IMR-90 (cell line): ENCODE measurements around the gene ASPN. TPM values are rescaled to one million over a fixed set of nuclear protein-coding genes. Genes with fewer than 3 reads are reported as not detected.

Experiments
- ATAC-seq: fragments of 200-7000 bp; cut with Tn5 transposase; 2 replicates; pipeline ENCODE4 v1.9.1; 2020; ENCODE audit warnings: low read depth, mild to moderate bottlenecking, moderate library complexity
- BruUV-seq: library from RNA; stranded (reverse); fragments of 400-500 nt; replicated peaks from 2 replicates; lab custom pipeline; 2021; lab: Mats Ljungman, UMichigan
- CTCF ChIA-PET: fragments of 300-600 bp; formaldehyde crosslinking; extraction: SDS; loops from one replicate; lab custom pipeline; 2021; ENCODE audit warnings: antibody characterized with exemption; lab: Yijun Ruan, JAX
- POLR2A ChIA-PET: fragments of 300-600 bp; sonication (Branson Sonifier 250); formaldehyde crosslinking; loops from one replicate; lab custom pipeline; 2022; ENCODE audit warnings: antibody characterized with exemption; ENCODE audit not compliant: unreplicated experiment; lab: Charles Lee
- DNase-seq: peaks from one replicate; pipeline ENCODE4 v3.0.0; 2013
- H2AFZ ChIP-seq: replicated peaks from 2 replicates; pipeline ENCODE3; 2013; ENCODE audit warnings: low read length, mild to moderate bottlenecking; ENCODE audit not compliant: poor library complexity
- H2AK5ac ChIP-seq: 2 replicates; pipeline ENCODE4 v1.6.1; 2013; ENCODE audit warnings: low read depth, low read length, inconsistent platforms
- H2AK9ac ChIP-seq: replicated peaks from 2 replicates; pipeline ENCODE3; 2013; ENCODE audit warnings: mild to moderate bottlenecking, low read depth, low read length, moderate library complexity; ENCODE audit not compliant: poor library complexity
- H2BK120ac ChIP-seq: 2 replicates; pipeline ENCODE4 v1.6.1; 2013; ENCODE audit warnings: low read depth, low read length, inconsistent platforms
- H2BK15ac ChIP-seq: 3 replicates; pipeline ENCODE4 v1.6.1; 2013; ENCODE audit warnings: low read depth, low read length, inconsistent platforms
- H2BK20ac ChIP-seq: 2 replicates; pipeline ENCODE4 v1.6.1; 2013; ENCODE audit warnings: low read depth, mild to moderate bottlenecking, inconsistent platforms, low read length, moderate library complexity
- H2BK5ac ChIP-seq: 2 replicates; pipeline ENCODE4 v1.6.1; 2013; ENCODE audit warnings: mild to moderate bottlenecking, low read depth, low read length, inconsistent platforms; ENCODE audit not compliant: poor library complexity, severe bottlenecking
- H3K14ac ChIP-seq: replicated peaks from 2 replicates; pipeline ENCODE4 v1.6.1; 2013; ENCODE audit warnings: low read depth, low read length, inconsistent platforms
- H3K18ac ChIP-seq: 2 replicates; pipeline ENCODE4 v1.6.1; 2013; ENCODE audit warnings: low read depth, low read length, control low read depth
- H3K23ac ChIP-seq: 2 replicates; pipeline ENCODE4 v1.6.1; 2013; ENCODE audit warnings: low read depth, low read length, inconsistent platforms
- H3K27ac ChIP-seq: 2 replicates; pipeline ENCODE4 v1.5.1; 2013; ENCODE audit warnings: mild to moderate bottlenecking, control low read depth, low read length; ENCODE audit not compliant: insufficient read depth
- H3K27me3 ChIP-seq: 2 replicates; pipeline ENCODE4 v1.6.1; 2013; ENCODE audit warnings: low read length; ENCODE audit not compliant: control insufficient read depth, insufficient read depth
- H3K36me3 ChIP-seq: 2 replicates; pipeline ENCODE4 v1.6.1; 2013; ENCODE audit warnings: low read length, mixed read lengths; ENCODE audit not compliant: control insufficient read depth, insufficient read depth
- H3K4ac ChIP-seq: 2 replicates; pipeline ENCODE4 v1.6.1; 2013; ENCODE audit warnings: low read depth, low read length, inconsistent platforms
- H3K4me1 ChIP-seq: 2 replicates; pipeline ENCODE4 v1.6.1; 2013; ENCODE audit warnings: low read length, mixed read lengths; ENCODE audit not compliant: control insufficient read depth, insufficient read depth
- H3K4me2 ChIP-seq: 2 replicates; pipeline ENCODE4 v1.6.1; 2013; ENCODE audit warnings: low read depth, mild to moderate bottlenecking, control low read depth, low read length, moderate library complexity
- H3K4me3 ChIP-seq: 2 replicates; pipeline ENCODE4 v1.5.1; 2013; ENCODE audit warnings: low read depth, mild to moderate bottlenecking, control low read depth, low read length, moderate library complexity; ENCODE audit not compliant: insufficient read depth
- H3K56ac ChIP-seq: 2 replicates; pipeline ENCODE4 v1.6.1; 2013; ENCODE audit warnings: low read length, inconsistent platforms; ENCODE audit not compliant: insufficient read depth; ENCODE audit errors: extremely low read depth
- H3K79me1 ChIP-seq, 2 experiments: 2 replicates each; pipeline ENCODE4 v1.6.1; 2013; ENCODE audit warnings: low read length in 2 of 2, inconsistent platforms in 1 of 2, low read depth in 1 of 2
- H3K9ac ChIP-seq: 2 replicates; pipeline ENCODE4 v1.6.1; 2013; ENCODE audit warnings: low read depth, low read length, control low read depth
- H3K9me1 ChIP-seq: 2 replicates; pipeline ENCODE4 v1.6.1; 2013; ENCODE audit warnings: low read length, inconsistent platforms; ENCODE audit not compliant: insufficient read depth
- H3K9me3 ChIP-seq: 2 replicates; pipeline ENCODE4 v1.6.1; 2013; ENCODE audit warnings: low read length; ENCODE audit not compliant: control insufficient read depth, insufficient read depth
- H4K20me1 ChIP-seq: 2 replicates; pipeline ENCODE4 v1.6.1; 2013; ENCODE audit warnings: low read length, inconsistent platforms; ENCODE audit not compliant: insufficient read depth
- H4K5ac ChIP-seq: 2 replicates; pipeline ENCODE4 v1.6.1; 2013; ENCODE audit warnings: mild to moderate bottlenecking, low read depth, low read length, control low read depth
- H4K8ac ChIP-seq, 2 experiments: 2 replicates each; pipeline ENCODE4 v1.6.1; 2013; ENCODE audit warnings: low read depth in 2 of 2, low read length in 2 of 2, control low read depth in 1 of 2, inconsistent platforms in 1 of 2
- H4K91ac ChIP-seq: 2 replicates; pipeline ENCODE4 v1.6.1; 2013; ENCODE audit warnings: low read depth, low read length, inconsistent platforms; ENCODE audit not compliant: insufficient read depth
- BHLHE40 ChIP-seq: fragments of 150-350 bp; IDR thresholded peaks from 2 replicates; pipeline ENCODE4 v1.6.1; 2016; ENCODE audit warnings: mild to moderate bottlenecking, low read depth, low read length
- CEBPB ChIP-seq: IDR thresholded peaks from 2 replicates; pipeline ENCODE4 v1.6.1; 2012; ENCODE audit warnings: low read depth, low read length, improper control_type of control experiment
- CHD1 ChIP-seq: IDR thresholded peaks from 2 replicates; pipeline ENCODE4 v1.6.1; 2012; ENCODE audit warnings: low read depth, low read length, improper control_type of control experiment
- FOS ChIP-seq: fragments of 150-350 bp; IDR thresholded peaks from 2 replicates; pipeline ENCODE4 v1.6.1; 2016; ENCODE audit warnings: low read depth, low read length
- MAFK ChIP-seq: IDR thresholded peaks from 2 replicates; pipeline ENCODE4 v1.6.1; 2012; ENCODE audit warnings: low read depth, low read length, improper control_type of control experiment
- MAZ ChIP-seq: IDR thresholded peaks from 2 replicates; pipeline ENCODE4 v1.6.1; 2012; ENCODE audit warnings: low read depth, mild to moderate bottlenecking, low read length, improper control_type of control experiment, moderate library complexity, borderline replicate concordance
- MXI1 ChIP-seq: IDR thresholded peaks from 2 replicates; pipeline ENCODE4 v1.6.1; 2012; ENCODE audit warnings: low read depth, mild to moderate bottlenecking, low read length, moderate library complexity, borderline replicate concordance
- NFE2L2 ChIP-seq: fragments of 150-350 bp; IDR thresholded peaks from 2 replicates; pipeline ENCODE4 v1.6.1; 2016; ENCODE audit warnings: low read depth, mild to moderate bottlenecking, low read length
- POLR2A ChIP-seq: IDR thresholded peaks from 2 replicates; pipeline ENCODE4 v1.6.1; 2012; ENCODE audit warnings: mild to moderate bottlenecking, low read depth, low read length
- RAD21 ChIP-seq: IDR thresholded peaks from 2 replicates; pipeline ENCODE4 v1.6.1; 2012; ENCODE audit warnings: low read length, improper control_type of control experiment
- RCOR1 ChIP-seq: IDR thresholded peaks from 2 replicates; pipeline ENCODE4 v1.6.1; 2012; ENCODE audit warnings: mild to moderate bottlenecking, low read length, improper control_type of control experiment; ENCODE audit not compliant: insufficient replicate concordance
- RFX5 ChIP-seq: IDR thresholded peaks from 2 replicates; pipeline ENCODE4 v1.8.0; 2012; ENCODE audit warnings: low read depth, mild to moderate bottlenecking, low read length, moderate library complexity
- SMC3 ChIP-seq: fragments of 150-350 bp; IDR thresholded peaks from 2 replicates; pipeline ENCODE4 v1.6.1; 2016; ENCODE audit warnings: low read depth, mild to moderate bottlenecking, antibody characterized with exemption, low read length, moderate library complexity
- WGBS, 2 experiments: methylation state at CpG; one replicate each; pipeline versions ENCODE4 v1.1.5 to v1.1.7; 2013; ENCODE audit warnings: missing lambda C conversion rate in 2 of 2; ENCODE audit not compliant: insufficient read length in 1 of 2; ENCODE audit errors: extremely low coverage in 2 of 2; 5-methylcytosine and 5-hydroxymethylcytosine counted together
- dilution Hi-C: fragments of 300-500 bp; cut with HindIII; formaldehyde crosslinking; loops from one replicate; pipeline ENCODE4 v1.14.3; 2018; ENCODE audit warnings: low sequenced_read_pairs; ENCODE audit not compliant: unreplicated experiment
- in situ Hi-C: fragments of 300-500 bp; cut with MboI; formaldehyde crosslinking; loops from 3 replicates; pipeline ENCODE4 v1.14.3; 2019; ENCODE audit warnings: low sequenced_read_pairs, inconsistent platforms, mixed read lengths
- intact Hi-C: fragments of 100-400 bp; cut with micrococcal nuclease; formaldehyde crosslinking; loops from 2 replicates; pipeline ENCODE4 v1.10.0; 2022
- polyA plus RNA-seq, 3 experiments: library from polyadenylated mRNA; depleted of rRNA; stranded (reverse); fragments of >200 nt; gene quantifications; 2 replicates each; pipeline ENCODE4 v1.2.3, GENCODE V29; 2012; ENCODE audit warnings: low replicate concordance in 1 of 3
- total RNA-seq: library from RNA; depleted of rRNA; stranded (reverse); fragments of >200 nt; gene quantifications from 2 replicates; pipeline ENCODE4 v1.2.3, GENCODE V29; 2012
- TF ChIP-seq, protein P1 (sequence below): conservative IDR thresholded peaks from 2 replicates; pipeline ENCODE4 v1.5.1; 2012; ENCODE audit warnings: mild to moderate bottlenecking, low read depth, low read length, improper control_type of control experiment
- TF ChIP-seq, protein P2 (sequence below): fragments of 150-350 bp; IDR thresholded peaks from 2 replicates; pipeline ENCODE4 v1.6.1; 2017; ENCODE audit warnings: mild to moderate bottlenecking, antibody characterized with exemption, low read length, low read depth

ASPN gene
- total and polyA plus RNA-seq, 2 of the 4 experiments (the other 2 are of a cell fraction), result under 0.01 to 0.09 TPM

DNA sequence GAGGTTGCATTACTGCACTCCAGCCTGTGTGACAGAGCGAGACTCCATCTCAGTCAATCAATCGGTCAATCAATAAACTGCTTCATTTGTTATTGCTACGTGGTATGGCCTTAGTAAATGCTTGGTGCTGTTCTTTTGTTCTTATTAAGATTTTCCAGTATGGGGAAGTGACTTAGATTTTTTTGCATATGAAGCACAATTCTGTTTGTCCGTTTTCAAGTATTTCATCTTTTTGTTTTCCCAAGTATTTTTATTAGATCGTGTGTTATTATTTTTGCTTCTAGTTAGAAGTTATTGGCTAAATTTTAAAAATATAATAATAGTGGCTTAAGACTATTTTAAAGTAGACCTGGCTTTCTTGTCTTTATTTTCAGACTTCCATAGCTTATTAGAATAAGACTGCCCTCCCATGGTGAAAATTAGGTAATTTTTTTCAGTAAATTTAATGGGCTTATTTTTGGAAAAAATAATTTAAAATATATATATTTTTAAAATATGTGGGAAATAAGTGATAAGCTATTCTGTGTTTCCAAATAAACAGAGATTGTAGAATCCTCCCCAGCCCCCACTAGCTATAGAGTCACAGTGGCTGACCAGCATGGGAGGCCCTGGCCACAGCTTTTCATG, 43.3 kb downstream of the ASPN start:
- no peak overlapping the region for H2AK9ac ChIP-seq
- H3K9me1 ChIP-seq, result no peaks in the 10 kb centered on the region
- POLR2A ChIA-PET, result no interaction called here
- 100% methylated on average over 2 of the region's 5 CpGs; no CpG with 5 or more reads in 1 of the 2 experiments for WGBS, 2 experiments
- peak; percentile 53 for DNase-seq
- H4K20me1 ChIP-seq, result no peaks in the 10 kb centered on the region
- H2BK120ac ChIP-seq, result no peak overlapping the region
- no peak overlapping the region for H4K91ac ChIP-seq
- H4K5ac ChIP-seq, result no peak overlapping the region
- no peaks in the 10 kb centered on the region for H3K9me3 ChIP-seq
- no peak overlapping the region for H4K8ac ChIP-seq
- no peak overlapping the region for H3K56ac ChIP-seq
- no peak overlapping the region for H3K14ac ChIP-seq
- peaks cover 2% of the 10 kb centered on the region; the same call in 1 of the 2 replicates for H3K4me1 ChIP-seq
- no peaks in the 10 kb centered on the region for H3K27me3 ChIP-seq
- no peak overlapping the region for H2BK5ac ChIP-seq
- no peaks in the 10 kb centered on the region for H3K79me1 ChIP-seq
- no peak overlapping the region for H3K27ac ChIP-seq
- no peak overlapping the region for H3K23ac ChIP-seq
- H2AK5ac ChIP-seq, result no peak overlapping the region
- CTCF ChIA-PET, result interaction anchor here (1.0 to 1.6 kb wide), 4 partner anchors 20 to 352 kb away, joined by 3 to 5 read pairs (median 4); partner anchors contain the start of gene CENPP
- dilution Hi-C loops, result no loop called here
- H2BK20ac ChIP-seq, result no peak overlapping the region
- no peak overlapping the region; the same call in 1 of the 2 replicates for H3K9ac ChIP-seq
- no peak overlapping the region for H3K4me3 ChIP-seq
- intact Hi-C loops, result loop anchor here (1.0 to 2.0 kb wide), 3 partner anchors 96 to 300 kb away; no protein-coding TSS in a partner anchor
- H2AFZ ChIP-seq, result no peak overlapping the region
- H3K36me3 ChIP-seq, result no peaks in the 10 kb centered on the region
- no peak overlapping the region for H3K4ac ChIP-seq
- no peak for ATAC-seq
- no TSS peak for BruUV-seq
- H2BK15ac ChIP-seq, result no peak overlapping the region
- H3K18ac ChIP-seq, result no peak overlapping the region; the same call in 1 of the 2 replicates
- in situ Hi-C loops, result loop anchor here (5.0 to 10.0 kb wide), 3 partner anchors 107 to 304 kb away; no protein-coding TSS in a partner anchor
- H3K4me2 ChIP-seq, result no peak overlapping the region
- TF ChIP-seq SMC3, result peak; percentile 55
- no peak for TF ChIP-seq NFE2L2
- TF ChIP-seq, protein P1, sequence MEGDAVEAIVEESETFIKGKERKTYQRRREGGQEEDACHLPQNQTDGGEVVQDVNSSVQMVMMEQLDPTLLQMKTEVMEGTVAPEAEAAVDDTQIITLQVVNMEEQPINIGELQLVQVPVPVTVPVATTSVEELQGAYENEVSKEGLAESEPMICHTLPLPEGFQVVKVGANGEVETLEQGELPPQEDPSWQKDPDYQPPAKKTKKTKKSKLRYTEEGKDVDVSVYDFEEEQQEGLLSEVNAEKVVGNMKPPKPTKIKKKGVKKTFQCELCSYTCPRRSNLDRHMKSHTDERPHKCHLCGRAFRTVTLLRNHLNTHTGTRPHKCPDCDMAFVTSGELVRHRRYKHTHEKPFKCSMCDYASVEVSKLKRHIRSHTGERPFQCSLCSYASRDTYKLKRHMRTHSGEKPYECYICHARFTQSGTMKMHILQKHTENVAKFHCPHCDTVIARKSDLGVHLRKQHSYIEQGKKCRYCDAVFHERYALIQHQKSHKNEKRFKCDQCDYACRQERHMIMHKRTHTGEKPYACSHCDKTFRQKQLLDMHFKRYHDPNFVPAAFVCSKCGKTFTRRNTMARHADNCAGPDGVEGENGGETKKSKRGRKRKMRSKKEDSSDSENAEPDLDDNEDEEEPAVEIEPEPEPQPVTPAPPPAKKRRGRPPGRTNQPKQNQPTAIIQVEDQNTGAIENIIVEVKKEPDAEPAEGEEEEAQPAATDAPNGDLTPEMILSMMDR, result peak; percentile 57
- TF ChIP-seq RFX5, result no peak
- TF ChIP-seq RCOR1, result no peak
- TF ChIP-seq, protein P2, sequence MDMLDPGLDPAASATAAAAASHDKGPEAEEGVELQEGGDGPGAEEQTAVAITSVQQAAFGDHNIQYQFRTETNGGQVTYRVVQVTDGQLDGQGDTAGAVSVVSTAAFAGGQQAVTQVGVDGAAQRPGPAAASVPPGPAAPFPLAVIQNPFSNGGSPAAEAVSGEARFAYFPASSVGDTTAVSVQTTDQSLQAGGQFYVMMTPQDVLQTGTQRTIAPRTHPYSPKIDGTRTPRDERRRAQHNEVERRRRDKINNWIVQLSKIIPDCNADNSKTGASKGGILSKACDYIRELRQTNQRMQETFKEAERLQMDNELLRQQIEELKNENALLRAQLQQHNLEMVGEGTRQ, result no peak
- peak; percentile 66 for TF ChIP-seq RAD21
- no peak for TF ChIP-seq MAZ
- no peak for TF ChIP-seq CHD1
- TF ChIP-seq CEBPB, result no peak
- TF ChIP-seq MAFK, result no peak
- TF ChIP-seq POLR2A, result no peak
- no peak for TF ChIP-seq FOS
- TF ChIP-seq MXI1, result no peak
- TF ChIP-seq BHLHE40, result no peak
